GM23248 (cell line): ENCODE data around the gene NECAP2. TPM values are rescaled to one million over a fixed set of nuclear protein-coding genes. Genes with fewer than 3 reads are reported as not detected.

Experiments
- DNase-seq: peaks from one replicate; pipeline ENCODE4 v3.0.0-alpha.2; 2015
- H2AFZ ChIP-seq: fragments of 200-600 bp; sonication (generic); 2 replicates; pipeline ENCODE4 v1.6.1; 2016; ENCODE audit warnings: antibody characterized with exemption
- H3F3A ChIP-seq: fragments of 200-600 bp; sonication (generic); 2 replicates; pipeline ENCODE4 v1.6.1; 2016; ENCODE audit warnings: mild to moderate bottlenecking, antibody characterized with exemption, mixed run types; ENCODE audit not compliant: insufficient read depth
- H3K27ac ChIP-seq: fragments of 200-600 bp; sonication (generic); 2 replicates; pipeline ENCODE4 v1.5.1; 2016; ENCODE audit warnings: mild to moderate bottlenecking
- H3K27me3 ChIP-seq: fragments of 200-600 bp; sonication (generic); replicated peaks from 2 replicates; pipeline ENCODE4 v1.6.1; 2016; ENCODE audit warnings: mild to moderate bottlenecking; ENCODE audit not compliant: insufficient read depth
- H3K36me3 ChIP-seq: fragments of 200-600 bp; sonication (generic); 2 replicates; pipeline ENCODE4 v1.6.1; 2016; ENCODE audit warnings: low read depth, mild to moderate bottlenecking
- H3K4me1 ChIP-seq: fragments of 200-600 bp; sonication (generic); 2 replicates; pipeline ENCODE4 v1.6.1; 2016; ENCODE audit warnings: mild to moderate bottlenecking; ENCODE audit not compliant: insufficient read depth
- H3K4me2 ChIP-seq: fragments of 200-600 bp; sonication (generic); one replicate; pipeline ENCODE4 v1.6.1; 2016; ENCODE audit warnings: mild to moderate bottlenecking; ENCODE audit not compliant: unreplicated experiment
- H3K4me3 ChIP-seq: fragments of 200-600 bp; sonication (generic); 2 replicates; pipeline ENCODE4 v1.5.1; 2016; ENCODE audit warnings: mild to moderate bottlenecking
- H3K79me2 ChIP-seq: fragments of 200-600 bp; sonication (generic); 2 replicates; pipeline ENCODE4 v1.6.1; 2016; ENCODE audit warnings: mild to moderate bottlenecking; ENCODE audit not compliant: insufficient read depth
- H3K9ac ChIP-seq: fragments of 200-600 bp; sonication (generic); 2 replicates; pipeline ENCODE4 v1.6.1; 2016; ENCODE audit warnings: mild to moderate bottlenecking
- H3K9me2 ChIP-seq: fragments of 200-600 bp; sonication (generic); 2 replicates; pipeline ENCODE4 v1.6.1; 2016; ENCODE audit warnings: mixed run types, mild to moderate bottlenecking, moderate library complexity; ENCODE audit not compliant: insufficient read depth
- H3K9me3 ChIP-seq: fragments of 200-600 bp; sonication (generic); one replicate; pipeline ENCODE4 v1.6.1; 2017; ENCODE audit warnings: low read depth
- H4K20me1 ChIP-seq: fragments of 200-600 bp; sonication (generic); 2 replicates; pipeline ENCODE4 v1.6.0; 2016; ENCODE audit not compliant: insufficient read depth
- EZH2 ChIP-seq: fragments of 200-600 bp; sonication (generic); IDR thresholded peaks from 2 replicates; pipeline ENCODE4 v1.6.1; 2018; ENCODE audit warnings: antibody characterized with exemption, mild to moderate bottlenecking; ENCODE audit not compliant: insufficient read depth, poor library complexity, severe bottlenecking
- EZH2phosphoT487 ChIP-seq: fragments of 200-600 bp; sonication (generic); IDR thresholded peaks from 2 replicates; pipeline ENCODE4 v1.6.1; 2018; ENCODE audit warnings: antibody characterized with exemption, moderate library complexity, mild to moderate bottlenecking, low read depth; ENCODE audit not compliant: insufficient read depth
- WGBS, 2 experiments: methylation state at CpG; one replicate each; pipeline ENCODE4 v1.1.6; 2015 to 2017; ENCODE audit warnings: low lambda C conversion rate in 2 of 2, low coverage in 1 of 2; ENCODE audit errors: missing lambda C conversion rate in 2 of 2; 5-methylcytosine and 5-hydroxymethylcytosine counted together
- in situ Hi-C: fragments of 300-500 bp; cut with MboI; formaldehyde crosslinking; loops from 2 replicates; pipeline ENCODE4 v1.15.0; 2020
- polyA plus RNA-seq: library from polyadenylated mRNA; unstranded; fragments of >200 nt; fragmentation: Nextera tagmentation; extraction: Ambion mirVana; gene quantifications from 2 replicates; pipeline ENCODE4 v1.2.1, GENCODE V29; 2016
- total RNA-seq: library from RNA; depleted of rRNA; stranded (reverse); fragments of >200 nt; shearing (Covaris generic); gene quantifications from 2 replicates; pipeline ENCODE4 v1.2.3, GENCODE V29; 2014

Gene NECAP2
- total and polyA plus RNA-seq, 2 experiments from 2014 or later, result 102 to 117 TPM

DNA sequence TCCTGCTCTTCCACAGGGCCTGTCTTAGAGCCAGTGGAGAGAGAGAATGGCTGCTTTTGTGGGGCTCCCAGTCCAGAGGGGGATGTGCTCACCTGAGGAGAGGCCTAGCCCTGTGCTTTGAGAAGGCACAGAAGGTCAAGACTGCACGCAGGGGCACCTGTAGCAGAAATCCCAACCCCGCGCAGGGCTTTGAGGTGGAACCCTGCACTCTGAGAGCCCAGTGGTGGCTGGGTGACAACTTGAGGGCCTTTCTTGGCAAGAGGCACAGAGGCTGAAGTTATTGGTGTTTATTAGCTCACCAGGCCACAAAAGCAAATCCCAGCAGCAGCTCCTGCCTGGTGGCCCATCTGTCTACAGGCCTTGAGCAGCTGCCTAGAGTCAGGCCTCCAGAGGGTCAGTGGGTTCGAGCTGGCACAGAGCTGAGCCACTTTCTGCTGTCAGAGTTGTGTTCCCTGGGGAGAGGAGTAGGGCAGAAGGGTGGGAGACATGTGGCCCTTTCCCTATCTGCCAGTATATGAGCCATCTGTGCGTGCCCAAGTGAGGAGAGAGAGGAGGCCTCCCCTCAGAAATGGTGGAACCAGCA lies 42.1 kb upstream of the NECAP2 start:
- WGBS, 2 experiments, result 87 to 93% methylated on average over 4 to 5 of the region's 5 CpGs
- Histone ChIP-seq H3K27ac (no peak overlapping the region), H3F3A (peaks cover 17% of the 10 kb centered on the region; the same call in 1 of the 2 replicates)

GRCh38 chr1:16402742-16403141 lies 37.8 kb upstream of the NECAP2 start:
- no peaks in the 10 kb centered on the region for H3K9me2 ChIP-seq
- H3K9ac ChIP-seq, result no peak overlapping the region
- TF ChIP-seq EZH2, result no peak
- no peaks in the 10 kb centered on the region for H3K9me3 ChIP-seq
- H3F3A ChIP-seq, result peaks cover 10% of the 10 kb centered on the region; the same call in 1 of the 2 replicates
- H3K4me2 ChIP-seq, result no peak overlapping the region
- H3K27me3 ChIP-seq, result no peaks in the 10 kb centered on the region
- 53 to 56% methylated on average over 10 of the region's 10 CpGs for WGBS, 2 experiments
- no peaks in the 10 kb centered on the region for H3K79me2 ChIP-seq
- no peak overlapping the region for H3K27ac ChIP-seq
- H3K4me3 ChIP-seq, result no peak overlapping the region
- H3K4me1 ChIP-seq, result peaks cover 8% of the 10 kb centered on the region
- in situ Hi-C loops, result no loop called here
- H2AFZ ChIP-seq, result no peak overlapping the region
- H3K36me3 ChIP-seq, result no peaks in the 10 kb centered on the region
- H4K20me1 ChIP-seq, result no peaks in the 10 kb centered on the region
- DNase-seq, result peak; percentile 34

More for the DNA sequence above, 42.1 kb upstream of the NECAP2 start:
- Histone ChIP-seq H3K9me2 (no peaks in the 10 kb centered on the region), H3K27me3 (no peaks in the 10 kb centered on the region), H3K9ac (no peak overlapping the region), H3K9me3 (no peaks in the 10 kb centered on the region), H4K20me1 (no peaks in the 10 kb centered on the region), H2AFZ (no peak overlapping the region), H3K4me1 (peaks cover 21% of the 10 kb centered on the region), H3K4me3 (no peak overlapping the region), H3K79me2 (peaks cover 35% of the 10 kb centered on the region), H3K36me3 (peaks cover 9% of the 10 kb centered on the region; the same call in 1 of the 2 replicates), H3K4me2 (no peak overlapping the region)
- TF ChIP-seq EZH2phosphoT487 (no peak), EZH2 (no peak)
- DNase-seq, result no peak
- in situ Hi-C loops, result no loop called here

DNA sequence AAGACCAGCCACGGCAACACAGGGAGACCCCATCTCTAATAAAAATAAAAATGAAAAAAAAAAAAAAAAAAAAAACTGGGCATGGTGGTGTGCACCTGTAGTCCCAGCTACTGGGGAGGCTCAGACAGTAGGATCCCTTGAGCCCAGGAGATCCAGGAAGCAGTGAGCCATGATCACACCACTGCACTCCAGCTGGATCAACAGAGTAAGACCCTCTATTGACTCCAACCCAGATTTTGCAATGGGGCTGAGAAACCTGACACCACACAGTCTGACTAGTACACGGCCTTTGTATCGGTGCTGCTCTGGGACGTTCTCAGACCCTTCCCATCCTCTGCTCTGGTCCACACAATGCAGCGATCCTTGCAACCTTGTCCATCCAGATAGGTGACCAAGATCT lies 35.1 kb upstream of the NECAP2 start:
- Histone ChIP-seq H3K27ac (no peak overlapping the region), H3K4me3 (no peak overlapping the region), H3K36me3 (no peaks in the 10 kb centered on the region), H3K4me2 (no peak overlapping the region), H2AFZ (no peak overlapping the region), H3F3A (peaks cover 10% of the 10 kb centered on the region; the same call in 1 of the 2 replicates), H3K9ac (no peak overlapping the region), H3K79me2 (no peaks in the 10 kb centered on the region), H4K20me1 (no peaks in the 10 kb centered on the region), H3K9me3 (no peaks in the 10 kb centered on the region), H3K9me2 (no peaks in the 10 kb centered on the region), H3K4me1 (peaks cover 8% of the 10 kb centered on the region), H3K27me3 (no peaks in the 10 kb centered on the region)
- TF ChIP-seq EZH2 (no peak), EZH2phosphoT487 (no peak)
- 64 to 77% methylated on average over 5 of the region's 5 CpGs for WGBS, 2 experiments
- in situ Hi-C loops, result no loop called here
- no peak for DNase-seq

DNA sequence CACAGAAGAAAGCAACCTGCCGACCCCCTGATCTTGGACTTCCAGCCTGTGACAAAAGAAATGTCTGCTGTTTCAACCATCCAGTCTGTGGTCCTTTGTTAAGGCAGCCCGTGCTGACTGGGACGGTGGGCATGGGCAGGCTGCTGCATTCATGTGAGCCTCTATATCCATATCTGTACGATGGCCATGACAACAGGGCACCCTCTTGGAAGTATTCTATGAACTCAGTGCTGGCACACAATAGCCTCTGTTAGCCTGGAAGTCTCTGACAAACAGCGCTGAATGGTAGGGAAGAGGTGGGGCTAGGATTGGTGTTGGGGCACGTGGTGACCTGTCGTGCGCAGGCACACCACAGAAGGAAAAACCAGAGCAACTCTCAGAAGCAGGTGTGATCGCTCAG lies 33.7 kb upstream of the NECAP2 start:
- no peak overlapping the region for H3K4me2 ChIP-seq
- H3K9me3 ChIP-seq, result no peaks in the 10 kb centered on the region
- DNase-seq, result no peak
- no peaks in the 10 kb centered on the region for H3K9me2 ChIP-seq
- in situ Hi-C loops, result no loop called here
- H2AFZ ChIP-seq, result no peak overlapping the region
- H3K27me3 ChIP-seq, result no peaks in the 10 kb centered on the region
- peaks cover 8% of the 10 kb centered on the region for H3K4me1 ChIP-seq
- H3K4me3 ChIP-seq, result no peak overlapping the region
- no peaks in the 10 kb centered on the region for H4K20me1 ChIP-seq
- H3K36me3 ChIP-seq, result no peaks in the 10 kb centered on the region
- no peak overlapping the region for H3K27ac ChIP-seq
- 88 to 91% methylated on average over 9 of the region's 9 CpGs for WGBS, 2 experiments
- TF ChIP-seq EZH2 (no peak), EZH2phosphoT487 (no peak)
- no peak overlapping the region for H3K9ac ChIP-seq
- peaks cover 5% of the 10 kb centered on the region; the same call in 1 of the 2 replicates for H3F3A ChIP-seq
- H3K79me2 ChIP-seq, result no peaks in the 10 kb centered on the region
